HFF-Myc (cell line): ENCODE measurements around the gene EED.

Source experiments
- DNase-seq: peaks from one replicate; pipeline ENCODE4 v3.0.0-alpha.2; 2011; ENCODE audit warnings: low read depth; ENCODE audit errors: extremely low read depth
- H3K4me3 ChIP-seq: replicated peaks from 2 replicates; pipeline ENCODE4 v1.5.1; 2011; ENCODE audit warnings: low read depth, mild to moderate bottlenecking, control low read depth, low read length
- TF ChIP-seq, protein P1 (sequence below): IDR thresholded peaks from 2 replicates; pipeline ENCODE4 v1.5.1; 2012; ENCODE audit warnings: mild to moderate bottlenecking, low read depth, low read length, control low read depth; ENCODE audit errors: missing control alignments

The EED gene

GRCh38 chr11:86240164-86240563 is 4.4 kb upstream of the EED start:
- H3K4me3 ChIP-seq, result no peak overlapping the region
- no peak for DNase-seq
- TF ChIP-seq, protein P1, sequence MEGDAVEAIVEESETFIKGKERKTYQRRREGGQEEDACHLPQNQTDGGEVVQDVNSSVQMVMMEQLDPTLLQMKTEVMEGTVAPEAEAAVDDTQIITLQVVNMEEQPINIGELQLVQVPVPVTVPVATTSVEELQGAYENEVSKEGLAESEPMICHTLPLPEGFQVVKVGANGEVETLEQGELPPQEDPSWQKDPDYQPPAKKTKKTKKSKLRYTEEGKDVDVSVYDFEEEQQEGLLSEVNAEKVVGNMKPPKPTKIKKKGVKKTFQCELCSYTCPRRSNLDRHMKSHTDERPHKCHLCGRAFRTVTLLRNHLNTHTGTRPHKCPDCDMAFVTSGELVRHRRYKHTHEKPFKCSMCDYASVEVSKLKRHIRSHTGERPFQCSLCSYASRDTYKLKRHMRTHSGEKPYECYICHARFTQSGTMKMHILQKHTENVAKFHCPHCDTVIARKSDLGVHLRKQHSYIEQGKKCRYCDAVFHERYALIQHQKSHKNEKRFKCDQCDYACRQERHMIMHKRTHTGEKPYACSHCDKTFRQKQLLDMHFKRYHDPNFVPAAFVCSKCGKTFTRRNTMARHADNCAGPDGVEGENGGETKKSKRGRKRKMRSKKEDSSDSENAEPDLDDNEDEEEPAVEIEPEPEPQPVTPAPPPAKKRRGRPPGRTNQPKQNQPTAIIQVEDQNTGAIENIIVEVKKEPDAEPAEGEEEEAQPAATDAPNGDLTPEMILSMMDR, result no peak

GRCh38 chr11:86241956-86242535 is 2.5 kb upstream of the EED start:
- TF ChIP-seq, protein P1, result no peak
- no peak for DNase-seq
- no peak overlapping the region for H3K4me3 ChIP-seq

- no peak for DNase-seq
- TF ChIP-seq, protein P1, result no peak
- H3K4me3 ChIP-seq, result no peak overlapping the region
Observed at GRCh38 chr11:86243396-86243795, 1.2 kb upstream of the EED start.

GRCh38 chr11:86244063-86244521 is 461 bp upstream of the EED start:
- TF ChIP-seq, protein P1, result no peak
- no peak for DNase-seq

DNA sequence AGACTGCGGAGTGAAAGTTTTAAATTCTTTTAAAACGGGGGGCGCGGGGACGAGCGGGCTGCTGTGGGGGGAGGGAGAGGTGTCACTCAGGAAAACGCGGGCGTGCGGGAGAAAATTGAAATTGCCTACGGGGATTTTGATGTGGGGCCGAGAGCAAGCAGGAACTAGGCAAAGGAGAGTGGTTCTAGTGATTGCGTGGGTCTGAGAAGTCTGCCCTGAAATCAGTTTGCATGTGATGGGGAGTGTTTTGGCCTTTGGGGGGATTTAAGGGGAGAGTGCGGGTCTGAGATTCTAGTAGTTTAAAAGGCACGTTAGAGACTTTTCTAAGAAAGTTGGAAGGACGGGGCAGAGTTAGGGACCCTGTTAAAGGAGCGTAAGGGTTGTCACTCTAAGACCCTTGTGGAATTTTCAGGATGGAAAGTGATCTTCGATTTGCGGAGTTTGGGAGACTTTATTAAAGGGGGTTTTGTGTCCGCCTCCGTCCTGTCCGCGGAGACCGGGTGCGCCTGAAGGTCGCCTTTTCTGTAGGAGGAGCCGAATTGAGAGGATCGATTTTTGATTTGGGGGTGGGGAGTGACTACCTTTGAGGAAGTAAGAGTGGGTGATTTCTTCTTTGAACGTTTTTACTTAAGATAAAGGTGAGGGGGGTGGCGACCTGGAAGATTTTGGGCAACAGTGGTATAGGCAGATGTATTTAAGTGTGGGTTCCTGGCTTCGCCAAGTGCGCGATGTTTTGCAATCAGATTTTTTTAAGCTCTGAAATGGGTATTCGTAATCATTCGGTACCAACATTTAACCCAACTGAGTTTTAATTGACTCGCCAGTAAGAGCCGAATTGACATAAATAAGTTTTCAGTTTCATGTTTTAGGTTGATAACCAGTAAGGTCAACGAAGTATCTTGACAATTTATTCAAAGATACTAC is 1.1 kb downstream of the EED start:
- DNase-seq, result no peak
- TF ChIP-seq, protein P1, result no peak
- peak overlapping the region; percentile 89 for H3K4me3 ChIP-seq

More at GRCh38 chr11:86244063-86244521, 461 bp upstream of the EED start:
- peak overlapping the region; percentile 89 for H3K4me3 ChIP-seq

- peak overlapping the region; percentile 89 for H3K4me3 ChIP-seq
- TF ChIP-seq, protein P1, result no peak
Observed at GRCh38 chr11:86246293-86246675, 1.7 kb downstream of the EED start.

More at GRCh38 chr11:86246293-86246675, 1.7 kb downstream of the EED start:
- no peak for DNase-seq
